Stimulated activated CD4-positive, alpha-beta T cell treated with anti-CD3 and anti-CD28 coated beads, TNF-alpha, amount 100 ng/mL, for 4 hours (primary cell): Measurements from ENCODE around the gene ECT2.
"Not testable (repeated sequence)": the region's sequence is repeated elsewhere in the genome, so short reads cannot be mapped to it uniquely, and the experiment has no call there.

Source experiments
- DNase-seq, 3 experiments: peaks; one replicate each; pipeline ENCODE4 v3.0.0-alpha.2; 2020; ENCODE audit warnings: low read depth in 3 of 3

The ECT2 gene

GRCh38 chr3:172746475-172746874, 4.1 kb upstream of the ECT2 start:
- DNase-seq = no peak

- no peak for DNase-seq
These were observed 1.1 kb upstream of the ECT2 start for GRCh38 chr3:172749230-172749965.

GRCh38 chr3:172750069-172750367, 508 bp upstream of the ECT2 start:
- DNase-seq = no peak

- DNase-seq = peak in 1 of 3 experiments; percentile 2
These were observed 714 bp downstream of the ECT2 start for GRCh38 chr3:172751175-172751704.

- no peak for DNase-seq
These were observed 2.1 kb downstream of the ECT2 start for GRCh38 chr3:172752651-172753050.

GRCh38 chr3:172753125-172753524, 2.6 kb downstream of the ECT2 start:
- no peak for DNase-seq

- not testable (repeated sequence) for DNase-seq
These were observed 9.9 kb downstream of the ECT2 start for GRCh38 chr3:172760416-172760815.

GRCh38 chr3:172766241-172766640, 15.7 kb downstream of the ECT2 start:
- DNase-seq = no peak

GRCh38 chr3:172766718-172767405, 16.3 kb downstream of the ECT2 start:
- no peak for DNase-seq

GRCh38 chr3:172770382-172770781, 19.9 kb downstream of the ECT2 start:
- no peak for DNase-seq

GRCh38 chr3:172771672-172772071, 21.1 kb downstream of the ECT2 start:
- no peak for DNase-seq

- no peak for DNase-seq
These were observed 25.7 kb downstream of the ECT2 start for GRCh38 chr3:172776049-172776717.

- no peak for DNase-seq
These were observed 27.4 kb downstream of the ECT2 start for GRCh38 chr3:172777901-172778300.

GRCh38 chr3:172782235-172782634, 31.7 kb downstream of the ECT2 start:
- DNase-seq = no peak

GRCh38 chr3:172786036-172786435, 35.5 kb downstream of the ECT2 start:
- DNase-seq = no peak

- no peak for DNase-seq
These were observed 36.5 kb downstream of the ECT2 start for GRCh38 chr3:172787019-172787418.

- no peak for DNase-seq
These were observed 37.2 kb downstream of the ECT2 start for GRCh38 chr3:172787746-172788145.

- no peak for DNase-seq
These were observed 48.7 kb downstream of the ECT2 start for GRCh38 chr3:172799246-172799645.

- DNase-seq = no peak
These were observed 49.6 kb downstream of the ECT2 start for GRCh38 chr3:172800156-172800555.

GRCh38 chr3:172803489-172803888, 53.0 kb downstream of the ECT2 start:
- no peak for DNase-seq

- DNase-seq = no peak
These were observed 53.8 kb downstream of the ECT2 start for GRCh38 chr3:172804323-172804722.

GRCh38 chr3:172808969-172809546, 58.5 kb downstream of the ECT2 start:
- DNase-seq = no peak
